GM21825 (cell line): ENCODE measurements around the gene SYTL3.
"Not testable (repeated sequence)": the region's sequence is repeated elsewhere in the genome, so short reads cannot be mapped to it uniquely, and the experiment has no call there.

Source experiments
- ATAC-seq: cut with Tn5 transposase; IDR thresholded peaks from one replicate; pipeline ENCODE4 v1.9.1; 2021; ENCODE audit warnings: mild to moderate bottlenecking, moderate library complexity; ENCODE audit not compliant: unreplicated experiment

The SYTL3 gene

GRCh38 chr6:158649289-158650143 lies at the start of gene SYTL3:
Gene SYTL3 (plus strand): TSS chr6:158650054. CDS start chr6:158663269, 13,215 bp downstream.
- ATAC-seq: peak; percentile 40

- ATAC-seq: no peak
Measured at GRCh38 chr6:158603261-158604047, 46.4 kb upstream of the SYTL3 start.

- no peak for ATAC-seq
Measured at GRCh38 chr6:158604048-158604406, 45.8 kb upstream of the SYTL3 start.

- no peak for ATAC-seq
Measured at GRCh38 chr6:158605266-158605878, 44.5 kb upstream of the SYTL3 start.

GRCh38 chr6:158606011-158606410 lies 43.8 kb upstream of the SYTL3 start:
- not testable (repeated sequence) for ATAC-seq

GRCh38 chr6:158606935-158607334 lies 42.9 kb upstream of the SYTL3 start:
- ATAC-seq: no peak

GRCh38 chr6:158607411-158608170 lies 42.3 kb upstream of the SYTL3 start:
- no peak for ATAC-seq

GRCh38 chr6:158608221-158608620 lies 41.6 kb upstream of the SYTL3 start:
- no peak for ATAC-seq

- ATAC-seq: no peak
Measured at GRCh38 chr6:158609455-158610155, 40.2 kb upstream of the SYTL3 start.

GRCh38 chr6:158610319-158610968 lies 39.4 kb upstream of the SYTL3 start:
- ATAC-seq: no peak

- no peak for ATAC-seq
Measured at GRCh38 chr6:158611039-158611438, 38.8 kb upstream of the SYTL3 start.

- ATAC-seq: no peak
Measured at GRCh38 chr6:158611541-158612370, 38.1 kb upstream of the SYTL3 start.

- ATAC-seq: not testable (repeated sequence)
Measured at GRCh38 chr6:158614606-158615005, 35.2 kb upstream of the SYTL3 start.

GRCh38 chr6:158618289-158618688 lies 31.6 kb upstream of the SYTL3 start:
- not testable (repeated sequence) for ATAC-seq

GRCh38 chr6:158619922-158620801 lies 29.7 kb upstream of the SYTL3 start:
- no peak for ATAC-seq

- ATAC-seq: no peak
Measured at GRCh38 chr6:158620963-158621693, 28.7 kb upstream of the SYTL3 start.
